Trophoblast cell (in vitro differentiated cells and primary cell): ENCODE results near the gene COX7B.

Experiments used
- DNase-seq, 2 donors: peaks; one replicate each; pipeline ENCODE4 v3.0.0-alpha.2; 2016
- H2AFZ ChIP-seq: 2 replicates; pipeline ENCODE4 v1.6.1; 2013; ENCODE audit warnings: low read length, moderate library complexity, mild to moderate bottlenecking; ENCODE audit not compliant: insufficient read depth, poor library complexity
- H2AK5ac ChIP-seq: 2 replicates; pipeline ENCODE4 v1.6.1; 2013; ENCODE audit warnings: mild to moderate bottlenecking, low read length
- H2BK120ac ChIP-seq: 2 replicates; pipeline ENCODE4 v1.6.1; 2013; ENCODE audit warnings: low read length, mild to moderate bottlenecking, moderate library complexity; ENCODE audit not compliant: insufficient read depth, poor library complexity
- H2BK12ac ChIP-seq: 2 replicates; pipeline ENCODE4 v1.6.1; 2013; ENCODE audit warnings: mild to moderate bottlenecking, low read length, moderate library complexity
- H2BK5ac ChIP-seq: 2 replicates; pipeline ENCODE4 v1.6.1; 2013; ENCODE audit warnings: low read length, low read depth, moderate library complexity, mild to moderate bottlenecking; ENCODE audit not compliant: poor library complexity
- H3K14ac ChIP-seq: 2 replicates; pipeline ENCODE4 v1.6.1; 2013; ENCODE audit warnings: mild to moderate bottlenecking, low read length
- H3K18ac ChIP-seq: 2 replicates; pipeline ENCODE4 v1.6.1; 2013; ENCODE audit warnings: mild to moderate bottlenecking, low read length
- H3K23ac ChIP-seq: 2 replicates; pipeline ENCODE4 v1.6.1; 2013; ENCODE audit warnings: low read length
- H3K27ac ChIP-seq: 2 replicates; pipeline ENCODE4 v1.5.1; 2013; ENCODE audit warnings: low read depth, mild to moderate bottlenecking, inconsistent platforms, low read length, moderate library complexity
- H3K27me3 ChIP-seq: 2 replicates; pipeline ENCODE4 v1.6.1; 2013; ENCODE audit warnings: inconsistent platforms, mild to moderate bottlenecking, low read length, moderate library complexity; ENCODE audit not compliant: insufficient read depth
- H3K36me3 ChIP-seq, 2 experiments: 1 replicate in 1 of 2; 2 replicates in 1 of 2; pipeline ENCODE4 v1.6.1; 2013; ENCODE audit warnings: low read length in 2 of 2, mild to moderate bottlenecking in 2 of 2, moderate library complexity in 1 of 2; ENCODE audit not compliant: insufficient read depth in 2 of 2, control insufficient read depth in 1 of 2
- H3K4ac ChIP-seq: 2 replicates; pipeline ENCODE4 v1.6.1; 2013; ENCODE audit warnings: low read depth, mild to moderate bottlenecking, low read length, moderate library complexity
- H3K4me1 ChIP-seq, 2 experiments: 1 replicate in 1 of 2; 2 replicates in 1 of 2; pipeline ENCODE4 v1.6.1; 2013; ENCODE audit warnings: low read length in 2 of 2, mild to moderate bottlenecking in 2 of 2, moderate library complexity in 1 of 2; ENCODE audit not compliant: insufficient read depth in 2 of 2, control insufficient read depth in 1 of 2
- H3K4me2 ChIP-seq: 2 replicates; pipeline ENCODE4 v1.6.1; 2013; ENCODE audit warnings: inconsistent platforms, mild to moderate bottlenecking, low read length, moderate library complexity
- H3K4me3 ChIP-seq: 2 replicates; pipeline ENCODE4 v1.5.1; 2013; ENCODE audit warnings: mild to moderate bottlenecking, low read depth, low read length, inconsistent platforms
- H3K79me1 ChIP-seq: one replicate; pipeline ENCODE4 v1.6.1; 2013; ENCODE audit warnings: low read length
- H3K79me2 ChIP-seq: 2 replicates; pipeline ENCODE4 v1.6.1; 2013; ENCODE audit warnings: low read length, mild to moderate bottlenecking; ENCODE audit not compliant: control insufficient read depth, insufficient read depth, poor library complexity
- H3K9ac ChIP-seq: 2 replicates; pipeline ENCODE4 v1.6.1; 2013; ENCODE audit warnings: mild to moderate bottlenecking, low read length
- H3K9me3 ChIP-seq: 2 replicates; pipeline ENCODE4 v1.6.1; 2013; ENCODE audit warnings: low read depth, mild to moderate bottlenecking, control low read depth, inconsistent platforms, low read length; ENCODE audit not compliant: insufficient read depth
- H4K12ac ChIP-seq: 2 replicates; pipeline ENCODE4 v1.6.1; 2013; ENCODE audit warnings: low read depth, mild to moderate bottlenecking, low read length, moderate library complexity
- H4K8ac ChIP-seq: 2 replicates; pipeline ENCODE4 v1.6.1; 2013; ENCODE audit warnings: low read depth, mild to moderate bottlenecking, low read length, moderate library complexity
- H4K91ac ChIP-seq: one replicate; pipeline ENCODE4 v1.6.1; 2013; ENCODE audit warnings: low read depth, mild to moderate bottlenecking, low read length, moderate library complexity
- WGBS: extraction: QIAGEN DNeasy Blood & Tissue Kit; methylation state at CpG from one replicate; pipeline ENCODE4 v1.1.7; 2013; ENCODE audit warnings: missing lambda C conversion rate; ENCODE audit not compliant: insufficient read length, insufficient coverage; ENCODE audit errors: extremely low coverage; 5-methylcytosine and 5-hydroxymethylcytosine counted together

Gene COX7B

DNA sequence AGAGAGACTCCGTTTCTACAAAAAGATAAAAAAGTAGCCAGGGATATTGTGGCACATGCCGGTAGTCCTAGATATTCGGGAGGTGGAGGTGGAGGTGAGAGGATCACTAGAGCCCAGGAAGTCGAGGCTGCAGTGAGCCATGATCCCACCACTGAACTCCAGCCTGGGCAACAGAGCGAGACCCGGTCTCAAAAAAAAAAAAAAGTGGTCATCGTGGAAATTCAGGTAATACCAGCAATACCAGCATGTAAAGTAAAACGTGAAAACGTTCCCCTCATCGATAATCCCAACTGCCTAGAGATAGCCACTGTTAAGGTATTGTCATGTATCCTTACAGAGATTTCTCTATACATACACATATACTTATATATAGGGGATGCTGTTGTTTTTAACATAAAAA, 5.6 kb upstream of the COX7B start:
- no peaks in the 10 kb centered on the region for H3K36me3 ChIP-seq
- no peak overlapping the region for H2BK5ac ChIP-seq
- H3K79me1 ChIP-seq = peaks cover 2% of the 10 kb centered on the region
- H4K8ac ChIP-seq = no peak overlapping the region
- no peak overlapping the region for H3K18ac ChIP-seq
- peaks cover 2% of the 10 kb centered on the region for H3K79me2 ChIP-seq
- H3K9me3 ChIP-seq = no peaks in the 10 kb centered on the region
- no peak overlapping the region for H3K9ac ChIP-seq
- H3K4me2 ChIP-seq = no peak overlapping the region
- WGBS = no CpG with 5 or more reads among the region's 10 CpGs
- H3K4me3 ChIP-seq = no peak overlapping the region
- H3K4ac ChIP-seq = no peak overlapping the region
- H4K91ac ChIP-seq = no peak overlapping the region
- H3K23ac ChIP-seq = no peak overlapping the region
- no peaks in the 10 kb centered on the region for H3K4me1 ChIP-seq
- no peaks in the 10 kb centered on the region for H3K27me3 ChIP-seq
- no peak overlapping the region for H2BK12ac ChIP-seq
- DNase-seq = peak in 1 of 2 donors; percentile 5
- H2BK120ac ChIP-seq = no peak overlapping the region
- H2AK5ac ChIP-seq = no peak overlapping the region
- H3K27ac ChIP-seq = no peak overlapping the region
- H4K12ac ChIP-seq = no peak overlapping the region
- H2AFZ ChIP-seq = no peak overlapping the region
- H3K14ac ChIP-seq = no peak overlapping the region

DNA sequence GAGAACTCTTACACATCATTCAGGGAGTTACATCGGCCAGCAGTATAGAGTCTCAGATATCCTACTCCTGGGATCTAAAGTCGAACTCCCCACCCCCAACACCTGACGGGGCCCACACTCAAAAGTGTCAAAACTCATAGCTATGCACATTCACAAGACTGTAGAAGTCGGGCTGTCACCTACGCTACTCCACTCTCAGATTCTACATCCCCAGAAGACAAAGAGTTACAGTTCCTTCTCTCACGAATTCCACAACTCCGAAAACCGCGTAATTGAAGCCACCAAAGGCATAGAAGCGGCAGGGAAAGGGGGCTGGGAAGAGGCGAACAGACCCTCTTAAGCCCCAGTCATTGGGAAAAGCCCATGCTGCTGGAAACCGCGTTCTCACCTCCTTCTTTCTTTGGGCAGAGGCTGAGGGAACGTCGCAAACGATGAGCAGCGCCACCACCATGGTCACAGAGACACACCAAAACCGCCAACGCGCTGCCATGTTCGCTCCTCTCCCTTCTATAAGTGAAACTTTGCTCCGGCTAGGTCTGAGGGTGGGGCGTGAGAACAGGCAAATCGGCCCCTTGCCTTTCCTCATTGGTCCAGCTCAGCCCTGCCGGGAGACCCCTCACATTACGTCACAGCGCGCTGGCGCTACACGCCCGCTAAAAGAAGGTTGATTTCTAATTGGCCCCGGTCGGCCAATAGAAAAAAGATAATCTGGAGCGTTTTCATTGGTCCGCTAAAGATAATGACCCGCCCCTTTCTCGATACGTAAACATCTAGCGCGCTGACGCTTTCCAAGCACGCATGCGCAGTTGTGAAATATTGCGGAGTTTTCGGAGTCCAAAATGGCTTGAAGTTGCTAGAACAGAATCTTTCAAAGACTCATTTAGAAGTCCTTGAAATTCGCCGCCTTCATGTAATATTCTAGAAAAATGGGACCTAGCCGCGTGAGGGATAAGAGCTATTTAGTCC, 4.1 kb upstream of the COX7B start, which contains the start of gene MAGT1:
Gene MAGT1, minus strand, starts transcription at position 515 of the 966 bp plus-strand sequence. Its CDS starts 25 bp downstream, at position 490.
- H2BK12ac ChIP-seq = no peak within 1 kb of the TSS
- H3K4me1 ChIP-seq = no peaks in the 10 kb centered on the region
- peak; percentile 92 to 99 for DNase-seq
- peak within 1 kb of the TSS; percentile 74 for H3K4me2 ChIP-seq
- peak within 1 kb of the TSS; percentile 72 for H3K27ac ChIP-seq
- H3K9ac ChIP-seq = peak within 1 kb of the TSS; percentile 96
- peak within 1 kb of the TSS; percentile 84 for H3K14ac ChIP-seq
- no CpG with 5 or more reads among the region's 49 CpGs for WGBS
- H2BK5ac ChIP-seq = no peak within 1 kb of the TSS
- H4K8ac ChIP-seq = peak within 1 kb of the TSS; percentile 53
- H3K79me1 ChIP-seq = peaks cover 2% of the 10 kb centered on the region
- H3K79me2 ChIP-seq = peaks cover 2% of the 10 kb centered on the region
- peak within 1 kb of the TSS; percentile 28 for H4K91ac ChIP-seq
- peak within 1 kb of the TSS; percentile 99 for H3K4me3 ChIP-seq
- no peak within 1 kb of the TSS for H4K12ac ChIP-seq
- no peak within 1 kb of the TSS for H3K23ac ChIP-seq
- H2AK5ac ChIP-seq = no peak within 1 kb of the TSS
- peak within 1 kb of the TSS; percentile 52 for H3K4ac ChIP-seq
- no peaks in the 10 kb centered on the region for H3K27me3 ChIP-seq
- peak within 1 kb of the TSS; percentile 71 for H2AFZ ChIP-seq
- H3K9me3 ChIP-seq = no peaks in the 10 kb centered on the region
- no peaks in the 10 kb centered on the region for H3K36me3 ChIP-seq
- H2BK120ac ChIP-seq = no peak within 1 kb of the TSS
- no peak within 1 kb of the TSS for H3K18ac ChIP-seq

GRCh38 chrX:77900688-77901087, 1.4 kb downstream of the COX7B start:
- Histone ChIP-seq H3K9me3 (no peaks in the 10 kb centered on the region), H2BK5ac (no peak overlapping the region), H3K14ac (no peak overlapping the region), H3K9ac (no peak overlapping the region), H3K4me1 (no peaks in the 10 kb centered on the region), H2AK5ac (no peak overlapping the region), H2AFZ (no peak overlapping the region), H4K91ac (no peak overlapping the region), H3K27me3 (no peaks in the 10 kb centered on the region), H3K79me1 (no peaks in the 10 kb centered on the region), H3K4ac (no peak overlapping the region), H3K18ac (no peak overlapping the region), H3K27ac (no peak overlapping the region), H2BK12ac (no peak overlapping the region), H2BK120ac (no peak overlapping the region), H3K79me2 (no peaks in the 10 kb centered on the region), H3K4me3 (no peak overlapping the region), H4K12ac (no peak overlapping the region), H3K23ac (no peak overlapping the region), H3K4me2 (no peak overlapping the region), H4K8ac (no peak overlapping the region), H3K36me3 (peaks cover 0 to 4% of the 10 kb centered on the region in 2 experiments)
- WGBS = no CpG with 5 or more reads among the region's 1 CpG
- DNase-seq = peak in 1 of 2 donors; percentile 16

- no peak overlapping the region for H3K27ac ChIP-seq
- WGBS = no CpG with 5 or more reads among the region's 5 CpGs
- no peaks in the 10 kb centered on the region for H3K4me1 ChIP-seq
Observed at GRCh38 chrX:77901506-77901905, 2.2 kb downstream of the COX7B start.

More at GRCh38 chrX:77901506-77901905, 2.2 kb downstream of the COX7B start:
- Histone ChIP-seq H3K4me3 (no peak overlapping the region), H2BK5ac (no peak overlapping the region), H3K14ac (no peak overlapping the region), H2BK120ac (no peak overlapping the region), H3K79me1 (no peaks in the 10 kb centered on the region), H4K12ac (no peak overlapping the region), H3K27me3 (no peaks in the 10 kb centered on the region), H3K4ac (no peak overlapping the region), H4K8ac (no peak overlapping the region), H3K9ac (no peak overlapping the region), H2AFZ (no peak overlapping the region), H4K91ac (no peak overlapping the region), H3K4me2 (no peak overlapping the region), H2AK5ac (no peak overlapping the region), H3K9me3 (no peaks in the 10 kb centered on the region), H3K23ac (no peak overlapping the region), H3K18ac (no peak overlapping the region), H2BK12ac (no peak overlapping the region), H3K36me3 (peaks cover 0 to 4% of the 10 kb centered on the region in 2 experiments), H3K79me2 (no peaks in the 10 kb centered on the region)
- DNase-seq = no peak
